Caco-2 (cell line): ENCODE data around the gene ICA1. TPM values are rescaled to one million over a fixed set of nuclear protein-coding genes. Genes with fewer than 3 reads are reported as not detected.

ENCODE experiments used
- BruUV-seq: library from RNA; stranded (reverse); fragments of 400-500 nt; replicated peaks from 2 replicates; lab custom pipeline; 2021; lab: Mats Ljungman, UMichigan
- CTCF ChIA-PET: fragments of 300-600 bp; sonication (Branson Sonifier 250); formaldehyde crosslinking; loops from one replicate; lab custom pipeline; 2022; ENCODE audit warnings: antibody characterized with exemption; lab: Charles Lee
- POLR2A ChIA-PET: fragments of 300-600 bp; sonication (Branson Sonifier 250); formaldehyde crosslinking; loops from one replicate; lab custom pipeline; 2022; ENCODE audit warnings: antibody characterized with exemption; lab: Charles Lee
- DNase-seq, 2 experiments: peaks; one replicate each; pipeline versions ENCODE4 v3.0.0 to v3.0.0-alpha.2; 2020 to 2022
- H3K27me3 ChIP-seq: replicated peaks from 2 replicates; pipeline ENCODE4 v1.6.0; 2011; ENCODE audit warnings: low read length; ENCODE audit not compliant: control insufficient read depth, insufficient read depth
- H3K36me3 ChIP-seq: 2 replicates; pipeline ENCODE4 v1.5.1; 2011; ENCODE audit warnings: low read length; ENCODE audit not compliant: control insufficient read depth, insufficient read depth
- H3K4me1 ChIP-seq: fragments of 250-450 bp; sonication (Bioruptor Pico); 2 replicates; pipeline ENCODE4 v1.5.1; 2020; ENCODE audit warnings: mild to moderate bottlenecking
- H3K4me3 ChIP-seq: 2 replicates; pipeline ENCODE4 v1.5.1; 2011; ENCODE audit warnings: low read depth, mild to moderate bottlenecking, control low read depth, low read length
- H3K9me3 ChIP-seq: fragments of 250-450 bp; sonication (Bioruptor Pico); 2 replicates; pipeline ENCODE4 v1.5.1; 2020; ENCODE audit warnings: mild to moderate bottlenecking, moderate library complexity
- H3K27ac Mint-ChIP-seq: one replicate; pipeline ENCODE4 v1.8.0; 2022; ENCODE audit warnings: mixed read lengths; ENCODE audit not compliant: unreplicated experiment
- H3K27me3 Mint-ChIP-seq: one replicate; pipeline ENCODE4 v1.8.0; 2022; ENCODE audit warnings: mixed read lengths; ENCODE audit not compliant: insufficient read depth, unreplicated experiment
- H3K36me3 Mint-ChIP-seq: one replicate; pipeline ENCODE4 v1.8.0; 2022; ENCODE audit warnings: mild to moderate bottlenecking, mixed read lengths; ENCODE audit not compliant: insufficient read depth, unreplicated experiment
- H3K4me1 Mint-ChIP-seq: one replicate; pipeline ENCODE4 v1.8.0; 2022; ENCODE audit warnings: low read depth, mixed read lengths; ENCODE audit not compliant: unreplicated experiment
- H3K4me3 Mint-ChIP-seq: one replicate; pipeline ENCODE4 v1.8.0; 2022; ENCODE audit warnings: mild to moderate bottlenecking, moderate library complexity, mixed read lengths; ENCODE audit not compliant: unreplicated experiment
- H3K9me3 Mint-ChIP-seq: one replicate; pipeline ENCODE4 v1.8.0; 2022; ENCODE audit warnings: mixed read lengths; ENCODE audit not compliant: unreplicated experiment
- intact Hi-C: fragments of 100-400 bp; cut with micrococcal nuclease; formaldehyde crosslinking; loops from one replicate; pipeline ENCODE4 v1.10.0; 2022; ENCODE audit not compliant: unreplicated experiment
- total RNA-seq: library from RNA; stranded (reverse); gene quantifications from 2 replicates; pipeline ENCODE4 v1.2.3, GENCODE V29; 2022
- TF ChIP-seq, protein P1 (sequence below), 2 experiments: fragments of 200-600 bp in 1 of 2; IDR thresholded peaks; 1 replicate in 1 of 2; 2 replicates in 1 of 2; pipeline versions ENCODE4 v1.5.1 to v1.8.0; 2011 to 2022; ENCODE audit warnings: antibody characterized with exemption in 1 of 2, control low read depth in 1 of 2, inconsistent platforms in 1 of 2, low read depth in 1 of 2, low read length in 1 of 2, mild to moderate bottlenecking in 1 of 2, moderate library complexity in 1 of 2; ENCODE audit not compliant: insufficient read depth in 1 of 2, severe bottlenecking in 1 of 2, unreplicated experiment in 1 of 2

The ICA1 gene
- total RNA-seq, 1 experiment from 2014 or later, result 34.2 TPM

- Histone ChIP-seq H3K27me3 (no peaks in the 10 kb centered on the region), H3K9me3 (no peaks in the 10 kb centered on the region), H3K36me3 (no peaks in the 10 kb centered on the region), H3K4me3 (no peak overlapping the region), H3K4me1 (no peaks in the 10 kb centered on the region)
- intact Hi-C loops, result no loop called here
- no peak overlapping the region for H3K27ac Mint-ChIP-seq
- ChIA-PET CTCF (no interaction called here), POLR2A (no interaction called here)
- no peaks in the 10 kb centered on the region for H3K4me1 Mint-ChIP-seq
- no peak overlapping the region for H3K4me3 Mint-ChIP-seq
- no peak for DNase-seq
- TF ChIP-seq, protein P1, sequence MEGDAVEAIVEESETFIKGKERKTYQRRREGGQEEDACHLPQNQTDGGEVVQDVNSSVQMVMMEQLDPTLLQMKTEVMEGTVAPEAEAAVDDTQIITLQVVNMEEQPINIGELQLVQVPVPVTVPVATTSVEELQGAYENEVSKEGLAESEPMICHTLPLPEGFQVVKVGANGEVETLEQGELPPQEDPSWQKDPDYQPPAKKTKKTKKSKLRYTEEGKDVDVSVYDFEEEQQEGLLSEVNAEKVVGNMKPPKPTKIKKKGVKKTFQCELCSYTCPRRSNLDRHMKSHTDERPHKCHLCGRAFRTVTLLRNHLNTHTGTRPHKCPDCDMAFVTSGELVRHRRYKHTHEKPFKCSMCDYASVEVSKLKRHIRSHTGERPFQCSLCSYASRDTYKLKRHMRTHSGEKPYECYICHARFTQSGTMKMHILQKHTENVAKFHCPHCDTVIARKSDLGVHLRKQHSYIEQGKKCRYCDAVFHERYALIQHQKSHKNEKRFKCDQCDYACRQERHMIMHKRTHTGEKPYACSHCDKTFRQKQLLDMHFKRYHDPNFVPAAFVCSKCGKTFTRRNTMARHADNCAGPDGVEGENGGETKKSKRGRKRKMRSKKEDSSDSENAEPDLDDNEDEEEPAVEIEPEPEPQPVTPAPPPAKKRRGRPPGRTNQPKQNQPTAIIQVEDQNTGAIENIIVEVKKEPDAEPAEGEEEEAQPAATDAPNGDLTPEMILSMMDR (IDR thresholded peaks at IDR 0.05; ENCODE audit: insufficient read depth in 1 of 2, low read depth in 1 of 2, low read length in 1 of 2, severe bottlenecking in 1 of 2, unreplicated experiment in 1 of 2), result no peak
- H3K9me3 Mint-ChIP-seq, result no peaks in the 10 kb centered on the region
- H3K27me3 Mint-ChIP-seq, result no peaks in the 10 kb centered on the region
- BruUV-seq, result no TSS peak
- no peaks in the 10 kb centered on the region for H3K36me3 Mint-ChIP-seq
Observed at GRCh38 chr7:8197994-8198698, 63.8 kb downstream of the ICA1 start.

DNA sequence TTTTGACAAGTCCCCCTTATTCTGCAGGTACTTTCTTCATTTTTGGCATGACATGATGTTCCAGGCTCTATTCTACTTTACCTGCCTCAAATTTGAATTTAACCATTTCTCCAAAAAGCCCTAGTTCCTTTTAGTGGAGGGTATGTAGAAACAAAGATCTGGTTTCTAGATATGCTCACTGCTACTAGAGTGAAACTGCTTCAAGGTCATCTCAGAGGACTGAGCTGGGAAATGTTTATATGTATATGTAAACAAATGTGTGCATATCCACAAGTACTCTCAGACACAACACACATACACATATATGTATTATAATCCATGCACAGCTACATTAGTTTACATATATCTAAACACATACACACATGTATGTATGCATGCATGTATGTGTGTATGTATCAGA lies 69.1 kb downstream of the ICA1 start:
- BruUV-seq, result no TSS peak
- no peak overlapping the region for H3K27ac Mint-ChIP-seq
- intact Hi-C loops, result no loop called here

GRCh38 chr7:8190119-8190895 lies 71.7 kb downstream of the ICA1 start:
- BruUV-seq, result no TSS peak
- H3K4me1 Mint-ChIP-seq, result no peaks in the 10 kb centered on the region
- H3K9me3 ChIP-seq, result no peaks in the 10 kb centered on the region
- H3K4me1 ChIP-seq, result 0 out of 2 replicates have a peak, but pooled peaks cover 6% of the 10 kb centered on the region
- TF ChIP-seq, protein P1 (IDR thresholded peaks at IDR 0.05; ENCODE audit: insufficient read depth in 1 of 2, low read depth in 1 of 2, low read length in 1 of 2, severe bottlenecking in 1 of 2, unreplicated experiment in 1 of 2), result peak; percentile 54 to 74
- H3K4me3 ChIP-seq, result no peak overlapping the region
- no peaks in the 10 kb centered on the region for H3K36me3 ChIP-seq
- no peaks in the 10 kb centered on the region for H3K27me3 ChIP-seq
- DNase-seq, result peak in 1 of 2 experiments; percentile 59
- no peak overlapping the region for H3K27ac Mint-ChIP-seq
- intact Hi-C loops, result loop anchor here (1.0 kb wide), 1 partner anchor 528 kb away; no protein-coding TSS in a partner anchor
- POLR2A ChIA-PET, result no interaction called here
- H3K36me3 Mint-ChIP-seq, result no peaks in the 10 kb centered on the region
- H3K4me3 Mint-ChIP-seq, result no peak overlapping the region
- CTCF ChIA-PET, result interaction anchor here (0.6 to 1.6 kb wide), 3 partner anchors 12 to 448 kb away, joined by 3 to 5 read pairs (median 4); no protein-coding TSS in a partner anchor
- H3K9me3 Mint-ChIP-seq, result no peaks in the 10 kb centered on the region
- no peaks in the 10 kb centered on the region for H3K27me3 Mint-ChIP-seq

More for the DNA sequence above, 69.1 kb downstream of the ICA1 start:
- Histone ChIP-seq H3K27me3 (no peaks in the 10 kb centered on the region), H3K9me3 (no peaks in the 10 kb centered on the region), H3K4me1 (0 out of 2 replicates have a peak, but pooled peaks cover 6% of the 10 kb centered on the region), H3K4me3 (no peak overlapping the region), H3K36me3 (no peaks in the 10 kb centered on the region)
- H3K27me3 Mint-ChIP-seq, result no peaks in the 10 kb centered on the region
- no peak overlapping the region for H3K4me3 Mint-ChIP-seq
- no peak for DNase-seq
- ChIA-PET POLR2A (no interaction called here), CTCF (no interaction called here)
- H3K4me1 Mint-ChIP-seq, result no peaks in the 10 kb centered on the region
- no peaks in the 10 kb centered on the region for H3K36me3 Mint-ChIP-seq
- TF ChIP-seq, protein P1 (IDR thresholded peaks at IDR 0.05; ENCODE audit: insufficient read depth in 1 of 2, low read depth in 1 of 2, low read length in 1 of 2, severe bottlenecking in 1 of 2, unreplicated experiment in 1 of 2), result no peak
- H3K9me3 Mint-ChIP-seq, result no peaks in the 10 kb centered on the region
